HG02678 (cell line): ENCODE data around the gene GALNT13.

Source experiments
- ATAC-seq: cut with Tn5 transposase; IDR thresholded peaks from one replicate; pipeline ENCODE4 v1.9.1; 2021; ENCODE audit warnings: mild to moderate bottlenecking, moderate library complexity; ENCODE audit not compliant: unreplicated experiment

Gene GALNT13

DNA sequence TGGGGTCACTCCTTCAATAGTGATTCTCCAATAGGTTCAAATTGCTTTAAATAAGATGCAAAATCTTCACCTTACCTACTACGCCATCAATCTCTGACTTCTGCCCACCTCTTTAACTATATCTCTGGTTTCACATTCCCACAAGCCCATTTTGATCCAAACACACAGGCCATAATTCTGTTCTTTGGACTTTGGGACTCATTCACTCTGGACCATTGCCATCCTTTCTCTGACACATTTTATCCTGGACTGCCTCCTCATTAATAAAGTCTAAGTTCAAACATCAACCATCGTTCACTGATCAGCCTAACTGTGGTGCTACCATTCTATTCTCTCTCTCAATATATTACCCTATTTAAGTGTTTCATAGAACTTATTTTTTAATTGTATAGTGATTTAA lies 332.2 kb downstream of the GALNT13 start:
- no peak for ATAC-seq

DNA sequence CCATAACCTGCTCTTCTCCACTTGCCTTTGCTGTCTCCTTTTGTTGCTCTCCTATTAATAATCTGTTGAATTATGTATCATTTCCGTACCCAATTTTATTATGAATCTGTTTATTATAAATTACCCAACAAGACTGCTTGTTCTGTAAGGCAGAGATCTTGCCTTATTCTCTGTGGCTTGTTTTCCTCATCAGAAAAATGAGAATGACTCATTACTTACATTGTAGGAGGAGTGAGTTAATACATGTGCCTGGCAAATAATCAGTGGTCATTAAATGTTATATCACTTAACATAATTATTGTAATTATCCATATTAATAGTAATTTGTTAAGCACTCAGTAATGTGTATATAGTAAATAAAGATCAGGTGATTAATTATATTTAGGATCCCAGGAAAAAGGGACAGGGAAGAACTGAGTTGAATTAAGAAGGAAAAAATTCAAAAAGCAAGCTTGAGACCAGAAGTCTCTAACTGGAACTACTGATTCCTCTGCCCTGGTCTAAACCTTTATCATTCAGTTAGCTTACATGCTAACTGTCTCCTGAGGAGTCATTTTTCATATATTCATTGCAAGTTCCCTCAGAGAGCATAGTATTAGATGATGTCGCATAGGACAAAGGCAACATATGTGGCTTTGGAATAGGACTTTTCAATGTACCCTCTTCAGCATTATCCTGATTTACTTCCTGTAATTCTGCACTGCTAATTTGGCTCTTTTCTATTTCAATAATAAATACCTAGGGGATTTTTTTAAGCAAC lies 335.7 kb downstream of the GALNT13 start:
- no peak for ATAC-seq

- no peak for ATAC-seq
Measured at GRCh38 chr2:154223726-154224125, 352.0 kb downstream of the GALNT13 start.

DNA sequence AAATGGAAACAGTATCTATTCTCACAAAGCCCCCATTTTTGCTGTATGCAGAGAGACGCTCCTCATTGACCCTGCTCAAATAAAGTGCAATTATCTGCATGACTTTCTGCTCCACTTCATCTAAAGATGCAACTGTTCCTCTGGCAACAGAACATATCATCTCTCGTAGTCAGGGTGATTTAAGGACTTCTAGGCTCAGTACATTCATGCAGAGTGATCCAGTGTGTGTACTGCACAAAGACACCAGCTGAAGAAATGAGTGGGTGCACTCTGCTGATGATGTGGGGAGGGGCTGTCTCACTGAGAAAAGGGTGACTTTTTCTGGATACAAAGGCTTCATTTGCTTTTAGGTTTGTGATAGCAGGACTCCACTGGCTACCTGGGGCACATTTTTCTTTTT lies 355.2 kb downstream of the GALNT13 start:
- ATAC-seq: no peak

GRCh38 chr2:154228566-154229280 lies 357.0 kb downstream of the GALNT13 start:
- ATAC-seq: no peak

DNA sequence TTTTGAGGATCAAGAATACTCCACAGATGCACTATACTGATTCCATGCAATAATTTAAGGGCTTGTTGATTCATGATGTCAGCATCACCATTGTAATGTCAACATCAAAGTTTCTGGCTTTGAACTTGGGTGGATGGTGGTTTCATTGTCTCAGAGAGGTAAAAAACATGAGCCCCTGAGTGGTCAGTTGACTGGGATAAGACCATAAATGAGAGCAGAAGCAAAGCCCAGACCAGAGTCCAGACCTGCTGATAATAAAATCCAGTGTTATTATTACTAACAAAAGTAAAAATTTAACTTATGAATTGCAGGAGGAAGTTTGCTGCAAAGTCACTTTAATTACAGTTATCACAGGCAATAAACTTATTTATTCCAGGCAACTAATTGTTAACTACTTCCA lies 358.2 kb downstream of the GALNT13 start:
- ATAC-seq: no peak

- no peak for ATAC-seq
Measured at GRCh38 chr2:154231021-154231420, 359.3 kb downstream of the GALNT13 start.

GRCh38 chr2:154233231-154233630 lies 361.5 kb downstream of the GALNT13 start:
- no peak for ATAC-seq

DNA sequence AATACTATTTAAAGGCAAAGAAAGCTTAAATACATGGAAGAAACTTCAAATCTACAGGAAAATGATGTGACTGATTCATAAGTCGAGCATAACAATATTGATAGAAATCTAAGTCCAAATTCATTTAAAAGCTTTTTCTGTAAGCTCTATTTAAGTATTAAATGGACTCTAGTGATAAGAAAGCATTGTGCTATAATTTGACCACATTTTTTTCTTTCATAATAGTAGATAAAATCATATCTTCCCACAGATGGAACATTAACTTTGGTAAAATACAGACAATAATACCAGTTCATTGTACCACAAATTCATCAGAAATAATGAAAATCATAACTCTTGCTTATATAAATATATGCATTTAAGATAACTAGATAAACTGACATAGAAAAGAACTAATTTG lies 366.5 kb downstream of the GALNT13 start:
- no peak for ATAC-seq

DNA sequence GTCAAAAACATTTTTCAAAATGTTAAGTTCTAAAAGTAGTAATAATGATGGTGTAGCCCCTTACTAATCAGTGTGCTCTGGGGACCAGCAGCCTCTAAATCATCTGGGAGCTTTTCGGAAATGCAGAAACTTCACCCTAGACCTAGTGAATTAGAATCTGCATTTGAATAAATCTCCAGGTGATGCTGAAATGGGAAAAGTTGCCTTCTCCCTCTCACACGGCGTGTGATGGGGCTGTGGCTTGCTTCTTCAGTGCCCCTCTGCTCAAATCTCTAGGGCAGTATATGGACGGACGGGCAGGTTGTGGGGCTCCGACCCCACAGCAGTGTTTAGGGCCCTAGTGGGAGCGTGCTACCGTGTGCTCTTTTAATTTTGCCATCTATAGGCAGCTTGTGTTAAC lies 368.6 kb downstream of the GALNT13 start:
- ATAC-seq: no peak

GRCh38 chr2:154240921-154241379 lies 369.2 kb downstream of the GALNT13 start:
- no peak for ATAC-seq

DNA sequence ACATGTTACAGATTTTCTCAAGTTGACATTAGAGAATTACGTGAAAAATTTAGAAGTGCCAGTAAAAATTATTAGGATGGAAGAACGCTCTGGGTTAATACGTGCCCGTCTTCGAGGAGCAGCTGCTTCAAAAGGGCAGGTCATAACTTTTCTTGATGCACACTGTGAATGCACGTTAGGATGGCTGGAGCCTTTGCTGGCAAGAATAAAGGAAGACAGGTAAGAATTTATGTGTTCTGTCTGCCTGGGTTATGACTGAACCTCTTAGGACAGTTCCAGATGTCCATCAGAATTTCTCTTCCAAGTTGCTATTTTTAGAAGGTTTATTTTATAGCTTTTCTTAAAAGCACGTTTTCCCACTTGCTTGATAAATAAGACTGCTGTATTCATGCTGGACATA lies 371.0 kb downstream of the GALNT13 start:
- no peak for ATAC-seq

GRCh38 chr2:154243685-154244084 lies 372.0 kb downstream of the GALNT13 start:
- ATAC-seq: no peak

DNA sequence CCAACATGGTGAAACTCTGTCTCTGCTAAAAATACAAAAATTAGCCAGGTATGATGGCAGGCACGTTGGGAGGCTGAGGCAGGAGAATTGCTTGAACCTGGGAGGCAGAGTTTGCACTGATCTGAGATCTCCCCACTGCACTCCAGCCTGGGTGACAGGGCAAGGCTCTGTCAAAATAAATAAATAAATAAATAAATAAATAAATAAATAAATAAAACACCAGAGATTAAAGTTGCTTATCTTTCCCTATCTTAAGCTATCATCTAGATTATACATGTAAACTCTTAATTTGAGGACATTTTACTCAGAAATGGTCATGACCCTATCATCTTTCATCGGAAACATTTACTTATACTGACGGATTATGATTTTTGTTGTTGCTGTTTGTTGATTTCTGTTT lies 373.2 kb downstream of the GALNT13 start:
- no peak for ATAC-seq

DNA sequence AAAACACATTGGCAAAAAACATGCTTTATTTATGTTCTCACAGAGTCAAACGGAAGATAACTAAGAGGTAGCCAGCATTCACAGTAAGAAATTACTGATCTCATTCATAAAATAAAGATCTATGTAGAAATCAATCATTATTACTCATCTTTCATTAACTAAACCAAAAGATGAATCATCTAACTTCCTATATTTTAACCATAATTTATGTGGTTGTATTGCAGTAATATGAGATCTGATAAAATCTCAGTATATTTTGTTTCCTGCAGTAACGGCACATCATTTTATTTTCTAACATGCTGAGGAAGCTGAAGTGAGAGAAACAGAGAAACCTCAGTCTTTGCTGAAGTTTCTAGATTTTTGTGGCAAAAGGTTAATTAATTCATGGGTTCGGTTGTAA lies 375.8 kb downstream of the GALNT13 start:
- ATAC-seq: no peak

GRCh38 chr2:154256136-154256535 lies 384.4 kb downstream of the GALNT13 start:
- ATAC-seq: no peak

DNA sequence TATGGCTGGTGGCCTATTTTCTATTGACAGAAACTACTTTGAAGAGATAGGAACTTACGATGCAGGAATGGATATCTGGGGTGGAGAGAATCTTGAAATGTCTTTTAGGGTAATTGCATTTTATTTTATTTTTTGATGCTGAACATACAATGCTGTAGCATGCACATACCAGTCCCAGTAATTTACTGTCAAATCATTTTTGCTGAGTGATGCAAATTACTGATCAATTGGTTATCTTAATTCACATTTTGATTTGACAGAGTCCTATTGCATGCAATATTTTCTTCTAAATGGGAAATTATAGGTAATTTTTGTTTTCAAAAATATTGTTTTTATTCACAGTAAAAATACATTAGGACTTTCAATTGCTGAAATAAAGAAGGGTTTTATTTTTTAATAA lies 387.3 kb downstream of the GALNT13 start:
- no peak for ATAC-seq

DNA sequence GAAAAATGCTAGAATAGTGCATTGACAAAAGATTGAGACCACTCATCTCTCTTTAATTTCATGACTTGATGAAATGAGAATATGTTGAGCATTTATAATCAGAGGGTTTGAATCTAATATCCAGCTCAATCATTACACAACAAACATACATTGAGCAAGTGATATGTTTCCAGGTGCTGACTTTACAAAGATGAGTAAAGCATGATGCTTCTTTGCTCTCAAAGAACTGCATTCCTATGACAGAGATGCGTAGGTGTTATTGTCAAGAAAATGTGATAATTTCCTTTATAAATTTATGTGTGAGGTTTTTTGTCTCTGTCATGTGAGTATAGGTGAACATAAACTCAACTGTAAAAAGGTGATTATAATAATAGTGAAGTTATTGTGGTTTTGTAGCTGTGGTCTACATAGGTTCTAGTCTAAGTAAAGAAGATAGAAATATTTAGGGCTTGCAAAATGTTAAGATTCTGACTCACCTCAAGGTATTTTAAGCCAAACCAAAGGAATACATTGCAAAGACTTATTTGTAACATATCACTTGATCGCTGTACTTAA lies 389.8 kb downstream of the GALNT13 start:
- ATAC-seq: no peak

GRCh38 chr2:154263206-154263605 lies 391.5 kb downstream of the GALNT13 start:
- no peak for ATAC-seq

- ATAC-seq: no peak
Measured at GRCh38 chr2:154264024-154264423, 392.3 kb downstream of the GALNT13 start.

- no peak for ATAC-seq
Measured at GRCh38 chr2:154267983-154268382, 396.3 kb downstream of the GALNT13 start.

DNA sequence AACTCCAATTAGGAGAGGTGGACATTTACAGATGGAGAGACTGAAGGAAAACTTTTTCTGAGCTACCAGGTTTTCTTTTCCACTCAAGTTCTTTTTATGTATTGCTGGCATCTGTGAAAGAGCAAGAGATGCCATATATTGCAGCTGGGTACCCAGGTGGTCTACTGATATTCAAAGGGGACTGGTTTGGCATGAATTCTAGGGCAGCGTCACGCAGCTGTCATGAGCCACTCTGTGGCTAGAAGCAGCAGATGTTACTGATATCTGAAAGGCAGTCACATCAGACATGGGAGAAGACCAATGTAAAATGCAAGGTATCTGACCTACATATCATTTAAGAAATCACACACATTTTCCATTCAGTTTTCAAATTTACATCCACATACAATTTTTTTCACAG lies 408.8 kb downstream of the GALNT13 start:
- no peak for ATAC-seq
